ENCODE measurements around the gene ATP2B2. TPM values are rescaled to one million over a fixed set of nuclear protein-coding genes. Genes with fewer than 3 reads are reported as not detected.
"Not testable (repeated sequence)": the region's sequence is repeated elsewhere in the genome, so short reads cannot be mapped to it uniquely, and the experiment has no call there.

The ATP2B2 gene
- total RNA-seq, 1 experiment from 2014 or later: 0.03 TPM

- no peak for DNase-seq (ENCODE audit: low read depth)
These were observed 117.3 kb downstream of the ATP2B2 start for GRCh38 chr3:10387881-10388609.

GRCh38 chr3:10386121-10386520, 119.3 kb downstream of the ATP2B2 start:
- no peak for DNase-seq (ENCODE audit: low read depth)

GRCh38 chr3:10384541-10385360, 120.6 kb downstream of the ATP2B2 start:
- no peak for DNase-seq (ENCODE audit: low read depth)

GRCh38 chr3:10383850-10384248, 121.5 kb downstream of the ATP2B2 start:
- DNase-seq (ENCODE audit: low read depth): no peak

- no peak for DNase-seq (ENCODE audit: low read depth)
These were observed 122.2 kb downstream of the ATP2B2 start for GRCh38 chr3:10382892-10383849.

GRCh38 chr3:10382445-10382844, 122.9 kb downstream of the ATP2B2 start:
- DNase-seq (ENCODE audit: low read depth): not testable (repeated sequence)

GRCh38 chr3:10381336-10381735, 124.0 kb downstream of the ATP2B2 start:
- DNase-seq (ENCODE audit: low read depth): no peak

- no peak for DNase-seq (ENCODE audit: low read depth)
These were observed 124.5 kb downstream of the ATP2B2 start for GRCh38 chr3:10380906-10381305.

GRCh38 chr3:10379961-10380360, 125.4 kb downstream of the ATP2B2 start:
- DNase-seq (ENCODE audit: low read depth): no peak

- DNase-seq (ENCODE audit: low read depth): no peak
These were observed 126.2 kb downstream of the ATP2B2 start for GRCh38 chr3:10379161-10379560.

GRCh38 chr3:10378742-10379141, 126.6 kb downstream of the ATP2B2 start:
- no peak for DNase-seq (ENCODE audit: low read depth)

GRCh38 chr3:10378246-10378645, 127.1 kb downstream of the ATP2B2 start:
- DNase-seq (ENCODE audit: low read depth): no peak

- no peak for DNase-seq (ENCODE audit: low read depth)
These were observed 128.1 kb downstream of the ATP2B2 start for GRCh38 chr3:10377148-10377725.

- DNase-seq (ENCODE audit: low read depth): no peak
These were observed 129.0 kb downstream of the ATP2B2 start for GRCh38 chr3:10376353-10376752.

GRCh38 chr3:10375296-10376053, 129.9 kb downstream of the ATP2B2 start:
- DNase-seq (ENCODE audit: low read depth): no peak

- DNase-seq (ENCODE audit: low read depth): no peak
These were observed 131.1 kb downstream of the ATP2B2 start for GRCh38 chr3:10374311-10374710.

GRCh38 chr3:10373686-10374261, 131.6 kb downstream of the ATP2B2 start:
- peak; percentile 68 for DNase-seq (ENCODE audit: low read depth)

- DNase-seq (ENCODE audit: low read depth): no peak
These were observed 133.6 kb downstream of the ATP2B2 start for GRCh38 chr3:10371789-10372188.

GRCh38 chr3:10371167-10371566, 134.2 kb downstream of the ATP2B2 start:
- DNase-seq (ENCODE audit: low read depth): peak; percentile 78

- DNase-seq (ENCODE audit: low read depth): peak; percentile 68
These were observed 135.0 kb downstream of the ATP2B2 start for GRCh38 chr3:10370429-10370828.
